HG03342 (cell line): ENCODE results near the gene C1orf116.

ENCODE experiments used
- ATAC-seq: cut with Tn5 transposase; IDR thresholded peaks from one replicate; pipeline ENCODE4 v1.9.1; 2021; ENCODE audit warnings: mild to moderate bottlenecking, moderate library complexity; ENCODE audit not compliant: unreplicated experiment

Gene C1orf116

DNA sequence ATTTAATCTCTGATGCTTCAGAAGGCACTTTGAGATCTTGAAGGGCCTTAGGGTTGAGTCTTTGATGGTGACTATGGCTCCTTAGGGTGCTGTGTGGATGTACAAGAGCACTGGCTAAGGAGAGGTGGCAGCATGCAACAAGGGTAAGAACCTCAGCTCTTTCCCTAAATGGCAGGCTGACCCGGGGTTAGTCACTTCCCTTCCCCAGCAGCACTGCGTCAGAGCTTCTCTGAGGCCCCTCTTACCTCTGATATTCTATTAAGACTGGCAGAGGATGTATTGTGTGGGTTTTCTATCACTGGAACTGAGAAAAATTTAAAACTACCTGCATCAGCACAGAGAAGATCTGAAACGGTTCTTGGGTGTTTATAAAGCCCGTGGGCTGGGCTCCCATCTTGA is 11.8 kb downstream of the C1orf116 start:
- no peak for ATAC-seq

DNA sequence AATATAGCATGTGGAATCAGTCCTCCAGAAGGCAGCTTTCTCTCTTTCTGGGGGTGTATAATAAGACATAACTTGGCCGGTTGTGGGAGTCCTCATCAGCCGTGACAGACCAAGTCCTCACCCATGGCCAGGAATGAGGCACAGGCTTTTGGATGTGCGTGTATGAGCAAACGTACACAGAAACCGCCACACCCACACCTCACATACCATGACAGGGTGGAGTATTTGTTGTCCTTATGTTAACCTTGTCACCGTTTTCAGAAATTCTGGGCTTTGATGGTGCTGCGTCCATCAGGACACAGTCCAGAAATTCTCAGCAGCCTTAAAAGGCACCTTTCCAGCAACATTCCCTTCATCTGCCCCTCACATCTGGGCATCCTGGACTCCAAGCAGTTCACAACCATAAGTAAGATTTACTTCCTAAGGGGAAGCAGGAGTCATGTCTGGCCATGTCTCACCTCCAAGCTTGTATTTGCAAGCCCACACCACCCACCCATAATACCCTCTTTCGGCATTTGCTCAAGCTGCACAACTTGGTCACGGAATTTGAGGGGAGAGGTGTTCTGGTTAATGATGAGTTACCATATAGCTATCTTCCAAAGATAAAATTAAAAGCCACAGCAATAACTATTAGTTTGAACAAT is 12.4 kb downstream of the C1orf116 start:
- ATAC-seq = no peak

DNA sequence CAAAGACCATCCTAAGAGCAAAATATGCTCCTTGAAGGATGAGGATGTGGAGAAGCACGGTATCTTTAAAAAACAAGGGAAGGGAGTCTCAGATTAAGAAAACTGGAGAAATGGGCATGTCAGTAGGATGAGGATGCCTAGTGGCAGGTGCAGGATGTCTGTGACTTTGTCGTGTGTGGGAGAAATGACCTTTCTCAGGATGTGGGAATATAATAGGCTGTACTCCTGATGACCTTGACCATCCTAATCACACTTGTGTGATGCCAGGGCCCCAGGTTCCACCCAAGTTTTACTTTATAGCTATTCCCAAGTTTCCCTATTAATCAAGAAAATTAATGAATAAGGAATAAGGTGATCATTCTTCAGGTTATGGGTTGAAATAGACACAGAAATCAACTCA is 12.9 kb downstream of the C1orf116 start:
- ATAC-seq = no peak

DNA sequence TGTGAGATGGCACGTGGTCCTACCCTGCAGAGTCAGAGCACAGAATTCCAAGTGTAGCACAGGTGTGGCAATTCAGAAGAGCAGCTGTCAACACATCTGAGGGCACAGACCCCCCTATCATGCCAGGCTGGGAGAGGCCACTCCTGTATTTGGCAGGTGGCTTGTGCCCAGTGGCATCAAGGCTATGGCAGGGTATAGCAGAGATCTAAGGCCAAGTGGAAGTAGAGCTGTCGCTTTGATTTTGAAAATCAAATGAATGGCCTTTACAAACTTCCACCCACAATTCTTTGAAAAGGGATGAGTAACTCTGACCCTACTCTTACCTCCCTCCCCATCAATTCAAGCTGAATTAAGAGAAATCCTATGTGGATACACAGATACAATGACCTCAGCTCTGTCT is 13.4 kb downstream of the C1orf116 start:
- ATAC-seq = no peak

DNA sequence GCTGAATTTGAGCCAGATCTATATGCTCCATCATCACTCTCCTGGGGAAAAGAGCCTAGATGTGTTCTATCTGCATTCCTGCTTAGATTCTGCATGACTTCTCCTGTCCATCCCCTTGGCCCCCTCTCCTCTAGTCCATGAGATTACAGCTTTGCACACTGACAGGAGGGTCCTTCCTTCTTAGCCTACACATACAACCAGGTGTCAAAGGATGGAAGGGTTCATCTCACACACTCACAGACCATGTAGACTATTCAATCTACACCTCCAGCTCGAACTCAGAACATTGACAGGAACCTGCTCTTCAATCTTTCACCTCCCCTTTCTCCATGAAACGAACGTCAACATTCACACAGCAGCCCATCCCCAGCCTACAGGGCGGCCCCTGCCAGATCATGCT is 13.8 kb downstream of the C1orf116 start:
- no peak for ATAC-seq

DNA sequence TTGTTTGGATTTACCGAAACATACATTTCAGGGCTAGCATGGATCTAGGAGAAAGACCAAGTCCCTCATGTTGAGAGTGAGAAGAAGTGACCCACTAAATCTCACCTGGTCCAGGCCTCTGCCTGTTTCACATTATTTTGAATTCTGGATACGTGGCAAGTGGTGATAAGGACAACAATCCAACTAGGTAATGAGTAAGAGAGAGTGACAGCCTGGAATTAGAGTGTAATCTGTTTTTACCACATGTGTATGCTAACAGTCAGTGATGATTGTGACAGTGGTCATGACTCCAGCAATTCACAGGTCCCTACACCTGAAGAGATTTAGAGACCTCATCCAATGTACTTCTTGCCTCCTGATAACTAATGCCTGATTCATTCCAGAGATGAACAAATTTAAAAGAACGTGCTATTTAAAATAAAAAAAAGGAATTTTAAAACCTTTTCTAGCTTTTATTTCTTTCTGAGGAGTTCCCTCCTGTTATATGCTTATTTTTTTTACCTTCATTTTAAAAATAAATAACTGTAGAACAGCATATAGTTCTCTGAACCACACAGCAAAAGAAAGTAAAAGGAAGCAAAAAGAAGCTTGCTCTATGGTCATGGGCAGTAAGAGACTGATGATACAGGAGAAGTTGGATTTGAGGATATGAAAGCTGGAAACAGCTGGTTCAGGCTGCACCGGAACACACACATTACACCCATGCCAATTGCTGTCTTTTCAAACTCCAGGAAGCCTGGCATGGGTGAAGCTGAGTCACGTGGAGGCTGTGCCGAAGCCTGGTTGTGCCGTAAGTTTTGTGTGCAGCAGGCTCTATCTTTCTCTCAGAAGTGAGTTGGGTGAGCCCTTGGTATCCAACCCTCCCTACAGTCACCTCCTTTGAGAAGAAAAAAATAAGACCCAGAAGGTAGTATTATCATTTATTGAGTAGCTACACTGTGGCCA is 14.7 kb downstream of the C1orf116 start:
- no peak for ATAC-seq

DNA sequence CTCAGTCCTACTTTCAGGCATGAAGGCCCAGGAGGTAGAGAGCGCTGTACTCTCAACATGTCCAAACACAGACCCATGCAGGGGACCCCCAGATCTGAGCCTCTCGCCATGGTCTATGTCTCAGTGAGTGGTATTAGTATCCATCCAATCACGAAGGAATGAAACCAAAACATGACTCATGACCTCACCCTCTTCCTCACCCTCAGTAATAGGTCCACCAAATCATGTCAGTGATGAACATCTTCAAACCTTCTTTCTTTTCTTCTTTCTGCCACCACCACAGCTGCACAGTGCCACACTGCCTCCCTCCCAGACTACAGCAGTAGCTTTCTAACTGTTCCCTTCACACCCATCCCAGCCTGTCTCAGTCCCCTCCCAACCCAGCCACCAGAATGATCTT is 16.8 kb downstream of the C1orf116 start:
- no peak for ATAC-seq

DNA sequence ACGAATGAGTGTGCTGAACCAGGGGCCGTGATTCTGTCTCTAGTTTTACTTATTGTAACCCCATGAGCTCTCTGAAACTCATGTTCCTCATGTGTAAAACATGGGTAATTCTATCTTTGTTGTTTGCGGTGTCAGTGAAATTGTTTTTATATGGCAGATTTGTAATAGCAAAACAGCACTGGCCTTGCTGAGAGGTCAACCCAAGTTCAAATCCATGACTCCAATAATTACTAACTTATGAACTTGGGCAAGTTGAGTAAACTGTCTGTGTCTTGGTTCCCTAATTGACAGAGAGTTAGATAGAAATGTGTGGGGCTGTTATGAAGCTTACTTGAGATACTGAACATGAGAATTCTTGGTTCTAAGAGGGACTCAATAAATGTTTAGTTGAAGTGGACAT is 17.8 kb downstream of the C1orf116 start:
- no peak for ATAC-seq

DNA sequence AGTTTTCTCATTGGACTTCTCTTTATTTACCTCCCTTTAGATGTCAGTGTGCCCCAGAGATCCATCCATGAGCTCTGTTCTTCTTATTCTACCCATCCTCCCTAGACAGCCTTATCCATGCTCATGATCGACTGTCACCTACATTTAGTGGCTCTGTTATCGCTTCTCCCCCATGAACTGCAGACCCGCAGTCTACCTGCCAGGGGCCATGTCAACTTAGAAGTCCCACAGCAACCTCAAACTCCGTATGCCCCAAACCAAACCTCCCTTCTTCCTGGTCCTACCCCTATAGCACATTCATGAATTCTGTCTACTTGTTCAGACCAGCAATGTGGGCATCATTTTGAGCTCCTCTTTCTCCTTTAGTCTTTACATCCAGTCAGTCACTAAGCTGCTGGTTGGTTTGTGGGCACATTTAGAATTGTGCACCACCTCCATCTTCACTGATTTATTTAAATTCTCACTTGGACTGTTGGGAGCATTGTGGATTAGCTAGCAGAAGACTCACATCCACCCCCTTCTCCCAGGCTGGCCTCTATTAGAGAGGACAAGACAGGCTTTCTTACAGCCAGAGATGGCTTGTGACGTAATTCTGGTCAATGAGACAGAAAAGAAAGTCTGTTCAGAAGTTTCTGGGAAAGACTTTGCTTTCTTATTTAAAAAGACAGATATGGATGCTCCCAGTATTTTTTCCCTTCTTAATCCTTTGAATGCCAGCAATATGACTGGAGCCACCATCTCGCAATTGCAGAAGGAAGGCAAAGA is 19.1 kb downstream of the C1orf116 start:
- no peak for ATAC-seq

DNA sequence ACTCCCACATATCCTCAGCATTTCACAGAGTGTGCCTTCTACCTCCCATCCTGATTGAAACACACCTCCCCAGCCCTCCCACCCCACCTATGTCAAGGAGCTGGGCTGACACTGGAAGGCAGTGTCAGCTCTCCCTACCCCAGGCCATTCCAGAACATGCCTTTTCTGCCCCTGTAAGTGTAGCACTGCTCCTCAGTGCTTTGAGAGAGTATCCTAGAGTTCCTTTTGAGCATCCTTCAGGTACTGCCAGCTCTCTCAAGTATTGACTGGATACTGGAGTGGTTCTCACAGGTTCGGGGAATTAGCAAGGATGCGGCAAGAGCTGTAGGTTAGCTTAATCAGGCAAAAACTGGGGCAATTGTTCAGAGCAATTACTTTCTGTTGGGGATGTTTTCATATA is 21.8 kb downstream of the C1orf116 start:
- ATAC-seq = no peak

DNA sequence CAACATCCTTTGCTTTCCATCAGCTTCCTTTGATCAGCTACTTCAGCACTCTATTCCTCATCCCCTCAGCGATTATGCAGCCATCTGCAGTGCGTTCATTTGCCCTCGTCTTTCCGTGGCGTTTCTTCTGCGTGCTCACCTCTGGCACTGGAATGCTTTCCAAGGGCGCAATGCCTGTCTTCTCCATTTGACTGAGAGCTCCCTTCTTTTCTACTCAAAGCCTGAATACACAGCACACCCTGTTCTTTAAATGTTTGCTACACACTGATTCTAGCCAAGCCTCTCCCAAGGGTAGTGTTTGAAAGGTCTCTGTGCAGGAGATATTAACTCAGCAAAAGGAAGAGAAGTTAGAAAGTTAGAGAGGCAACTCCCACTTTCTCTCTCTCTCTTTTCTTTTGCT is 22.6 kb downstream of the C1orf116 start:
- no peak for ATAC-seq

DNA sequence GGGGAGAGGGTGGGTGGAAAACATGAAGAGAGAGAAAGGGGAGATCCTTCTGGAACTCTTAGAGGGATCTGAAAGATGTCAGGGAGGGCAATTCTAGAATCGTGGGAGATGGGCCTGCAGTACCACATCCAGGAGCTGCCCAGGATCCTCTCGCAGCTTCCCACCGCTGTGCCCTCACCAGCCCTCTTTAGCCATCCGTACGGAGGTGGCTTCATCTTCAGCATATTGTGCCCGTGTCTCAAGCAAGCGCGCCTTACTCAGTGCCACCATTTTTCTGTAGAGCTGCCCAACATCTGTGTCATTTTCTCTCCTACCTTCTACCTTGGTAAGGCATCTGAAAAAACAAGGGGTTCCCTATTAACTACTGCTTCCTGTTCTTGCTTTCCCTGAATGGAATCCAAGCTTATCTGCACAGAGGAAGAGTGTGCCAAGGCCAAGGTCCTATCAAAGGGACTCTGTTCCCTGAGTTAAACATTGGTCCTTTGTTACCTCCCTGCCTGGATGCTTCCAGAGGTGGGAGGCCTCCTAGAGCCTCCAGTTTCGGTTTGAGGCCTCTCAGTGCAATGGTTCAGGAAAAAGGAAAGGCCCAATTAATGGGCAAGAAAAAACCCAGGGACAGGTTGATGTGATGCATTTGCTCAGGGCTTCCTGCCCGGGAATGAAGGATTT is 23.2 kb downstream of the C1orf116 start:
- no peak for ATAC-seq

DNA sequence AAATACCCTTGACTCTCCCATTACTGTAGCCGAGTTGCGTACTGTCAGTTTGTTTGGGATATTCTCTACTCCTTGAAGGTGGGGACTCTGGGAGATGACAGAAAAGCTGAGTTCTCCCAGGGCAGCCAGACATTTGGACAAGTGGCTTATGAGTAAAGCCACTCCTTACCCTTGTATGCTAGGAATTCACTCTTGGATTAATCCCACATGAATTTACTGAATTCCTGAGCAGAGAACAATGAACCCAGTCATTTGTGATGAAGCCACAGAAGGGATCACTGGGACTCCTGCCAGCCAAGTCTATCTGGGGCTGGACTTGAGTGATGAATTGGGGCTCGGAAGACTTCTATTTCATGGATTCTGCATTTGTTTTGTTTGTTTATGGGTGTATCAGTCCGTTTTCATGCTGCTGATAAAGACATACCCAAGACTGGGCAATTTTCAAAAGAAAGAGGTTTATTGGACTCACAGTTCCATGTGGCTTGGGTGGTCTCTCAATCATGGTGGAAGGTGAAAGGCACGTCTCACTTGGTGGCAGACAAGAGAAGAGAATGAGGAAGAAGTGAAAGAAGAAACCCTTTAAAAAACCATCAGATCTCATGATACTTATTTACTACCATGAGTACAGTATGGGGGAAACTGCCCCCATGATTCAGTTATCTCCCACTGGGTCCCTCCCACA is 25.1 kb downstream of the C1orf116 start:
- no peak for ATAC-seq

DNA sequence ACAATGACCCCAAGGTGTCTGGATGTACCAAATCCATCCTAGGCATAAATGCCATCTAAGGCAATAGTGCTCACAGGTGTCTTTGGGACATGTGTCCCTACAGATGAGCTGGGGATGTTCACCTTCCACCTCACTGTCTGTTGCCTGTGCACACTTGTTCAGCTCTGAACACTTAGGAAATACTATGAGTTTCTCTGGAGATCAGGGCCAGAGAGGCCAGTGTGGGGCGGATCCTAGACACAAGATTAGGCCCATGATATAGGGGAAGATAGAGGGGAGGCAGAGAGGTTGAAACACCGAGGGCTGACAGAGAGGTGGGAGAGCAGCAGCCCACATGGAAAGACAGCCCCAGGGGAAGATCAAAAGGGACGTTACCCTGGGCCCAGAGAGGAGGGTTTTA is 25.6 kb downstream of the C1orf116 start:
- no peak for ATAC-seq

DNA sequence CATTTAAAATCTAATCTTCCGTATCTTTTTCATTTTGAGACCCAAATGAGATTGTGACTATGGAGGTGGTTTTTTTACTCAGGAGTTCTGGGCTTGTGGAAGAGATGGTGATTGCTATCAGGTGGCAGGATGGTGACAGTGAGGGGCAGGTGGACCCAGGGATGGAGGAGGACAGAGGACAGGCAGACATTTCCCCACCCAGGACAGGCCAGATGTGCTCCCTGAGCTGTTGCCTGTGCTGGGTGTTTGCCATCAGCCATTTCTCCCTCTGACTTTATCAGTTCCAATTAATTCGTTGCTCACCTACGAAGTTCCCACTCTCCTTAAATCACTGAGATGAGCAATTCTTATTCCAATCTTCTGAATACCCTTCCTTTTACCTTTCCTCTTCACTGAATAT is 26.5 kb downstream of the C1orf116 start:
- ATAC-seq = no peak

DNA sequence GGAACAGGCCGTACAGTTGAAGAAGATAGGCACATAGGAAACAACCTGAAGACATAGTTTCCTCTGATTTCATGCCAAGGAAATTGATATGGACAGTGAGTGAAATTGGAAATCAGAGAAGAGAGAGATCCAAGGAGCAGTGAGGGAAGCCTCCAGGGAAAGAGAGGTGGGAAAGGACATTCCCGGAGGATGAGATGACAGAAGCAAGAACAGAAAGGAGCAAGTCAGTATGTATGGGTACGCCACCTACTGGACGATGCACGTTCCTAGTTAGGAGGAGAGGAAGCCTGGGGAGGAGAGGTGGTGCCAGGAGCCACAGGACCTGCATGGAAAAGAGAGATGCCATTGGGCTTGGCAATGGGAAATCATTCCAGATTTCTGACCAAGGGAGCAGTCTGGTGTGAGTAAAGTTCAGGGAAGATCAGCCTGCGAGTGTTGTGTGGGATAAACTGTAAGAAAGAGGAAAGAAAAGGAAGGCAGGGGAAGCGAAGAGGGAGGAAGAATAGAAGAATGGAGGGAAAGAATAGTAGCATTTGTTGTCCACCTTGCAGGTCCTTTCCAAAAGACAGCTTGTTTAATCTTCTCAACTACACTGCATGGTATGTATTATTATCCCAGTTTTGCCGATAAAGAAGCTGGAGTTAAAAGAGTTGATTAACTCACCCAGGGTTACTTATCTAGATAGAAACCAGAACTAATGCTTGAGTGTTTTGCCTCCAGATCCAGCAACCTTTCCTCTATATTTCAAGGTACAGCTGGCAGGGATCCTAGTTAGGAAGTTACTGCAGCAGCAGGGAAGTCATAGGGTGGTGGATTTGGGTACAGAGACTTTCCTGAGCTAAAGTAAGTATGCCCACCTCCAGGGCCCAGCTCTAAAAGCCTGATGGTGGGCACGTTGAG is 27.4 kb downstream of the C1orf116 start:
- no peak for ATAC-seq

DNA sequence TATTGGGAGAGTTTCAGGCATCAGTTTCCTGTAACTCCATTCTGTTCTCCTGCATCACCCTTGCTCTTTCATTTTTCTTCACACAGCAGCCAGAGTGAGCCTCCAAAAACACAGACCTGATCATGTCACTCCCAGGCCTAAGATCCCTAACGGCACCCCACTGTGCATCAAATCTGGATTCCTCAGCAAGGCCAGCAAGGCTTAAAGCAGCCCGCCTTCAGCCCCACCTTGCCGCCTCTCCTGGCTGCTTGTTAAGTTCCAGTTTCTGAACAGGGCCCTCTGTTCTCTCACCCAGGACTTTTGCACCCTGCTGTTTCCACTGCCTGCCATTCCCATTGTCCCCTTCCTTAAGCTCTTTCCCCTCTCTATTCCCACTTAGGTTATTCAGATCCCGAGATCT is 29.3 kb downstream of the C1orf116 start:
- no peak for ATAC-seq

DNA sequence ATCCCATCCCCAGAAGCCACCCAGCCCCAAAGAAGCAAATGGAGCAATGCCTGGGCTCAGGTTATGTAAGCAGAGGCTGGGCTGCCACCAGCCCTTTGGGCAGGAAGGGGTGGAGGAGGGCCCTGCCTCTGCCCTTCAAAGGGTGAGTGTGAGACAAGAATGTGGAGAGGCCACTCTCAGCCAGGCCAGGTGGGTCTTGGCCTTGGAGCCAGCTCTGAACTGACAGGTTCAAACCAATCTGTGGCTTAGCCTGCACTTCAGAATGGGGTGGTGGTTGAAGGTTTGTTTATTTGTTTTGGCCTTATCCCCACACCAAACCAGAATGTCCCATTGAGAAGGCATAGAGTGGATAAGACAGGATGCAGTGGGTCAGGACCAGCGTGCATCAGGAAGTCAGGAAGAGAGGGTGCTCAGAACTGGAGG is 29.8 kb downstream of the C1orf116 start:
- ATAC-seq = no peak

DNA sequence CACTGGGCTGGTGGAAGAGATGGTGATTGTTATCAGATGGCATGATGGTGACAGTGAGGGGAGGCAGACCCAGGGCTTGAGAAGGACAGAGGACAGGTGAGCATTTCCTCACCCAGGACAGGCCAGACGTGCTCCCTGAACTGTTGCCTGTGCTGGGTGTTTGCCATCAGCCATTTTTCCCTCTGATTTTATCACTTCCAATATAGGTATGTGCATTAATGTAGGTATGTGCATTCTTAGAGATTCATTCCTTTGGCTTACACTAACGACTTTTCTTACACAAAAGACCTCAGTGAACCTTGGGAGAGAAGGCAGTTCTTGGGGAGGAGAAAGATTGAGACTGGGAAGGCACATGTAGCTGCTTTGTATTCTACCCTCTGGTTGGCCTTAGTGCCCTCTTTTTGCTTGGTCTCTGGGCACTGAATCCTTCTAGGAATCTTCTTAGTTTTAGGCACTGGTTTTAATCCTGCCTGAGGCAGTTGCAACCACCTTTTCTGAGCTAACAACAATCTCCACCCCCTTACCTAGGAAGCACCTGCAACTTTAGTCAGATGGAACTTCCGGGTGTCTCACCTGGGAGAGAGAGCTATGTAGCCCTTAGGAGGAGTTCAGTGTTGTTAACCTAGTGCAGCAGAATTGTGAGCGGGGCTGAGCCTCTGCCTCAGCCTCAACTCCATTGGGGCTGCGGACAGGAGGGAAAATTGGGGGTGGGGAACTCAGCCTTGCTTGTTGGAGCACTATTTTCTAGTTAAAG is 30.9 kb downstream of the C1orf116 start:
- no peak for ATAC-seq
